ENCODE measurements around the gene SLIT2. TPM values are rescaled to one million over a fixed set of nuclear protein-coding genes. Genes with fewer than 3 reads are reported as not detected.

The SLIT2 gene
- total RNA-seq, 1 donor from 2014 or later = 24.2 TPM

- no peak for DNase-seq (ENCODE audit: low read depth, low spot score)
These were observed 14.0 kb downstream of the SLIT2 start for GRCh38 chr4:20265726-20266125.

- no peak for DNase-seq (ENCODE audit: low read depth, low spot score)
These were observed 14.7 kb downstream of the SLIT2 start for GRCh38 chr4:20266215-20267082.

GRCh38 chr4:20268028-20268427 lies 16.3 kb downstream of the SLIT2 start:
- no peak for DNase-seq (ENCODE audit: low read depth, low spot score)

GRCh38 chr4:20269320-20269719 lies 17.6 kb downstream of the SLIT2 start:
- no peak for DNase-seq (ENCODE audit: low read depth, low spot score)

GRCh38 chr4:20271950-20272349 lies 20.2 kb downstream of the SLIT2 start:
- no peak for DNase-seq (ENCODE audit: low read depth, low spot score)

- DNase-seq (ENCODE audit: low read depth, low spot score) = no peak
These were observed 20.7 kb downstream of the SLIT2 start for GRCh38 chr4:20272411-20272872.

- DNase-seq (ENCODE audit: low read depth, low spot score) = no peak
These were observed 22.1 kb downstream of the SLIT2 start for GRCh38 chr4:20273793-20274192.

- DNase-seq (ENCODE audit: low read depth, low spot score) = no peak
These were observed 25.1 kb downstream of the SLIT2 start for GRCh38 chr4:20276848-20277247.

- DNase-seq (ENCODE audit: low read depth, low spot score) = no peak
These were observed 26.5 kb downstream of the SLIT2 start for GRCh38 chr4:20278195-20278594.

GRCh38 chr4:20279381-20279780 lies 27.7 kb downstream of the SLIT2 start:
- DNase-seq (ENCODE audit: low read depth, low spot score) = no peak

- no peak for DNase-seq (ENCODE audit: low read depth, low spot score)
These were observed 29.7 kb downstream of the SLIT2 start for GRCh38 chr4:20281453-20281852.

- no peak for DNase-seq (ENCODE audit: low read depth, low spot score)
These were observed 31.3 kb downstream of the SLIT2 start for GRCh38 chr4:20283039-20283438.

- no peak for DNase-seq (ENCODE audit: low read depth, low spot score)
These were observed 33.3 kb downstream of the SLIT2 start for GRCh38 chr4:20284990-20285389.

- no peak for DNase-seq (ENCODE audit: low read depth, low spot score)
These were observed 35.5 kb downstream of the SLIT2 start for GRCh38 chr4:20287246-20287645.

- no peak for DNase-seq (ENCODE audit: low read depth, low spot score)
These were observed 36.4 kb downstream of the SLIT2 start for GRCh38 chr4:20288047-20288650.

GRCh38 chr4:20288846-20289512 lies 37.3 kb downstream of the SLIT2 start:
- no peak for DNase-seq (ENCODE audit: low read depth, low spot score)

GRCh38 chr4:20289782-20290181 lies 38.1 kb downstream of the SLIT2 start:
- DNase-seq (ENCODE audit: low read depth, low spot score) = no peak

- no peak for DNase-seq (ENCODE audit: low read depth, low spot score)
These were observed 41.0 kb downstream of the SLIT2 start for GRCh38 chr4:20292739-20293138.

GRCh38 chr4:20297261-20297660 lies 45.6 kb downstream of the SLIT2 start:
- DNase-seq (ENCODE audit: low read depth, low spot score) = no peak

GRCh38 chr4:20297783-20298182 lies 46.1 kb downstream of the SLIT2 start:
- DNase-seq (ENCODE audit: low read depth, low spot score) = no peak

- no peak for DNase-seq (ENCODE audit: low read depth, low spot score)
These were observed 46.8 kb downstream of the SLIT2 start for GRCh38 chr4:20298455-20298854.

- DNase-seq (ENCODE audit: low read depth, low spot score) = no peak
These were observed 47.3 kb downstream of the SLIT2 start for GRCh38 chr4:20298986-20299385.
